GM18520 (cell line): ENCODE measurements around the gene TBC1D30.
A peak's percentile ranks its signal among the peaks of the same experiment; 100 is the strongest.
"Not testable (repeated sequence)": the region's sequence is repeated elsewhere in the genome, so short reads cannot be mapped to it uniquely, and the experiment has no call there.

Experiments
- ATAC-seq: cut with Tn5 transposase; IDR thresholded peaks from one replicate; pipeline ENCODE4 v1.9.1; 2021; ENCODE audit not compliant: unreplicated experiment

The TBC1D30 gene

GRCh38 chr12:64824500-64825142, at the start of gene TBC1D30:
Gene TBC1D30 (plus strand): TSS chr12:64824647. CDS start chr12:64824880, 233 bp downstream.
- ATAC-seq: no peak

GRCh38 chr12:64775147-64775736, 49.2 kb upstream of the TBC1D30 start:
- ATAC-seq: not testable (repeated sequence)

- no peak for ATAC-seq
Measured at GRCh38 chr12:64779354-64779974, 45.0 kb upstream of the TBC1D30 start.

- ATAC-seq: no peak
Measured at GRCh38 chr12:64780132-64780530, 44.3 kb upstream of the TBC1D30 start.

GRCh38 chr12:64780531-64781279, 43.7 kb upstream of the TBC1D30 start:
- ATAC-seq: no peak

GRCh38 chr12:64781280-64782190, 42.9 kb upstream of the TBC1D30 start:
- no peak for ATAC-seq

- no peak for ATAC-seq
Measured at GRCh38 chr12:64782191-64782876, 42.1 kb upstream of the TBC1D30 start.

- ATAC-seq: no peak
Measured at GRCh38 chr12:64785838-64786237, 38.6 kb upstream of the TBC1D30 start.

- no peak for ATAC-seq
Measured at GRCh38 chr12:64790166-64790565, 34.3 kb upstream of the TBC1D30 start.

GRCh38 chr12:64791036-64791435, 33.4 kb upstream of the TBC1D30 start:
- no peak for ATAC-seq

- ATAC-seq: no peak
Measured at GRCh38 chr12:64792128-64792527, 32.3 kb upstream of the TBC1D30 start.

- ATAC-seq: no peak
Measured at GRCh38 chr12:64793610-64794009, 30.8 kb upstream of the TBC1D30 start.

GRCh38 chr12:64794305-64794704, 30.1 kb upstream of the TBC1D30 start:
- no peak for ATAC-seq

GRCh38 chr12:64796205-64796845, 28.1 kb upstream of the TBC1D30 start:
- peak; percentile 68 for ATAC-seq

GRCh38 chr12:64797156-64797555, 27.3 kb upstream of the TBC1D30 start:
- no peak for ATAC-seq

- ATAC-seq: no peak
Measured at GRCh38 chr12:64798165-64798564, 26.3 kb upstream of the TBC1D30 start.

- ATAC-seq: no peak
Measured at GRCh38 chr12:64800640-64801039, 23.8 kb upstream of the TBC1D30 start.

GRCh38 chr12:64801381-64801780, 23.1 kb upstream of the TBC1D30 start:
- no peak for ATAC-seq

- ATAC-seq: not testable (repeated sequence)
Measured at GRCh38 chr12:64802180-64802775, 22.2 kb upstream of the TBC1D30 start.
